Caco-2 (cell line): ENCODE measurements around the gene CAMKK1. TPM values are rescaled to one million over a fixed set of nuclear protein-coding genes. Genes with fewer than 3 reads are reported as not detected.

Source experiments
- BruUV-seq: library from RNA; stranded (reverse); fragments of 400-500 nt; replicated peaks from 2 replicates; lab custom pipeline; 2021; lab: Mats Ljungman, UMichigan
- CTCF ChIA-PET: fragments of 300-600 bp; sonication (Branson Sonifier 250); formaldehyde crosslinking; loops from one replicate; lab custom pipeline; 2022; ENCODE audit warnings: antibody characterized with exemption; lab: Charles Lee
- POLR2A ChIA-PET: fragments of 300-600 bp; sonication (Branson Sonifier 250); formaldehyde crosslinking; loops from one replicate; lab custom pipeline; 2022; ENCODE audit warnings: antibody characterized with exemption; lab: Charles Lee
- DNase-seq, 2 experiments: peaks; one replicate each; pipeline versions ENCODE4 v3.0.0 to v3.0.0-alpha.2; 2020 to 2022
- H3K27me3 ChIP-seq: replicated peaks from 2 replicates; pipeline ENCODE4 v1.6.0; 2011; ENCODE audit warnings: low read length; ENCODE audit not compliant: control insufficient read depth, insufficient read depth
- H3K36me3 ChIP-seq: 2 replicates; pipeline ENCODE4 v1.5.1; 2011; ENCODE audit warnings: low read length; ENCODE audit not compliant: control insufficient read depth, insufficient read depth
- H3K4me1 ChIP-seq: fragments of 250-450 bp; sonication (Bioruptor Pico); 2 replicates; pipeline ENCODE4 v1.5.1; 2020; ENCODE audit warnings: mild to moderate bottlenecking
- H3K4me3 ChIP-seq: 2 replicates; pipeline ENCODE4 v1.5.1; 2011; ENCODE audit warnings: low read depth, mild to moderate bottlenecking, control low read depth, low read length
- H3K9me3 ChIP-seq: fragments of 250-450 bp; sonication (Bioruptor Pico); 2 replicates; pipeline ENCODE4 v1.5.1; 2020; ENCODE audit warnings: mild to moderate bottlenecking, moderate library complexity
- H3K27ac Mint-ChIP-seq: one replicate; pipeline ENCODE4 v1.8.0; 2022; ENCODE audit warnings: mixed read lengths; ENCODE audit not compliant: unreplicated experiment
- H3K27me3 Mint-ChIP-seq: one replicate; pipeline ENCODE4 v1.8.0; 2022; ENCODE audit warnings: mixed read lengths; ENCODE audit not compliant: insufficient read depth, unreplicated experiment
- H3K36me3 Mint-ChIP-seq: one replicate; pipeline ENCODE4 v1.8.0; 2022; ENCODE audit warnings: mild to moderate bottlenecking, mixed read lengths; ENCODE audit not compliant: insufficient read depth, unreplicated experiment
- H3K4me1 Mint-ChIP-seq: one replicate; pipeline ENCODE4 v1.8.0; 2022; ENCODE audit warnings: low read depth, mixed read lengths; ENCODE audit not compliant: unreplicated experiment
- H3K4me3 Mint-ChIP-seq: one replicate; pipeline ENCODE4 v1.8.0; 2022; ENCODE audit warnings: mild to moderate bottlenecking, moderate library complexity, mixed read lengths; ENCODE audit not compliant: unreplicated experiment
- H3K9me3 Mint-ChIP-seq: one replicate; pipeline ENCODE4 v1.8.0; 2022; ENCODE audit warnings: mixed read lengths; ENCODE audit not compliant: unreplicated experiment
- CTCF ChIP-seq, 2 experiments: fragments of 200-600 bp in 1 of 2; IDR thresholded peaks; 1 replicate in 1 of 2; 2 replicates in 1 of 2; pipeline versions ENCODE4 v1.5.1 to v1.8.0; 2011 to 2022; ENCODE audit warnings: antibody characterized with exemption in 1 of 2, control low read depth in 1 of 2, inconsistent platforms in 1 of 2, low read depth in 1 of 2, low read length in 1 of 2, mild to moderate bottlenecking in 1 of 2, moderate library complexity in 1 of 2; ENCODE audit not compliant: insufficient read depth in 1 of 2, severe bottlenecking in 1 of 2, unreplicated experiment in 1 of 2
- intact Hi-C: fragments of 100-400 bp; cut with micrococcal nuclease; formaldehyde crosslinking; loops from one replicate; pipeline ENCODE4 v1.10.0; 2022; ENCODE audit not compliant: unreplicated experiment
- total RNA-seq: library from RNA; stranded (reverse); gene quantifications from 2 replicates; pipeline ENCODE4 v1.2.3, GENCODE V29; 2022

The CAMKK1 gene
- total RNA-seq, 1 experiment from 2014 or later = 1.9 TPM

GRCh38 chr17:3875317-3875716 is 17.5 kb downstream of the CAMKK1 start:
- no peak for TF ChIP-seq CTCF (IDR thresholded peaks at IDR 0.05; ENCODE audit: insufficient read depth in 1 of 2, low read depth in 1 of 2, low read length in 1 of 2, severe bottlenecking in 1 of 2, unreplicated experiment in 1 of 2)
- H3K27me3 ChIP-seq = no peaks in the 10 kb centered on the region
- H3K4me1 ChIP-seq = no peaks in the 10 kb centered on the region
- H3K9me3 ChIP-seq = no peaks in the 10 kb centered on the region
- no TSS peak for BruUV-seq
- H3K4me3 Mint-ChIP-seq = no peak overlapping the region
- no peaks in the 10 kb centered on the region for H3K4me1 Mint-ChIP-seq
- H3K36me3 Mint-ChIP-seq = no peaks in the 10 kb centered on the region
- CTCF ChIA-PET = no interaction called here
- H3K9me3 Mint-ChIP-seq = no peaks in the 10 kb centered on the region
- no peaks in the 10 kb centered on the region for H3K36me3 ChIP-seq
- DNase-seq = no peak
- H3K4me3 ChIP-seq = no peak overlapping the region
- POLR2A ChIA-PET = no interaction called here
- H3K27me3 Mint-ChIP-seq = no peaks in the 10 kb centered on the region
- H3K27ac Mint-ChIP-seq = no peak overlapping the region
- intact Hi-C loops = no loop called here

GRCh38 chr17:3873862-3874261 is 19.0 kb downstream of the CAMKK1 start:
- H3K4me3 Mint-ChIP-seq = no peak overlapping the region
- no peaks in the 10 kb centered on the region for H3K27me3 Mint-ChIP-seq
- ChIA-PET CTCF (no interaction called here), POLR2A (no interaction called here)
- no peaks in the 10 kb centered on the region for H3K36me3 ChIP-seq
- intact Hi-C loops = no loop called here
- no peaks in the 10 kb centered on the region for H3K4me1 ChIP-seq
- no peak overlapping the region for H3K4me3 ChIP-seq
- no peak for DNase-seq
- no peak overlapping the region for H3K27ac Mint-ChIP-seq
- no peaks in the 10 kb centered on the region for H3K4me1 Mint-ChIP-seq
- H3K9me3 ChIP-seq = no peaks in the 10 kb centered on the region
- no peaks in the 10 kb centered on the region for H3K9me3 Mint-ChIP-seq
- BruUV-seq = no TSS peak
- H3K27me3 ChIP-seq = no peaks in the 10 kb centered on the region
- H3K36me3 Mint-ChIP-seq = no peaks in the 10 kb centered on the region
- TF ChIP-seq CTCF (IDR thresholded peaks at IDR 0.05; ENCODE audit: insufficient read depth in 1 of 2, low read depth in 1 of 2, low read length in 1 of 2, severe bottlenecking in 1 of 2, unreplicated experiment in 1 of 2) = no peak

- CTCF ChIA-PET = no interaction called here
- intact Hi-C loops = no loop called here
- TF ChIP-seq CTCF (IDR thresholded peaks at IDR 0.05; ENCODE audit: insufficient read depth in 1 of 2, low read depth in 1 of 2, low read length in 1 of 2, severe bottlenecking in 1 of 2, unreplicated experiment in 1 of 2) = no peak
- POLR2A ChIA-PET = no interaction called here
- Histone ChIP-seq H3K27me3 (no peaks in the 10 kb centered on the region), H3K4me1 (no peaks in the 10 kb centered on the region), H3K9me3 (no peaks in the 10 kb centered on the region), H3K4me3 (no peak overlapping the region), H3K36me3 (no peaks in the 10 kb centered on the region)
- H3K4me1 Mint-ChIP-seq = no peaks in the 10 kb centered on the region
- no peak overlapping the region for H3K27ac Mint-ChIP-seq
- H3K9me3 Mint-ChIP-seq = no peaks in the 10 kb centered on the region
- no peak for DNase-seq
- BruUV-seq = no TSS peak
- H3K36me3 Mint-ChIP-seq = no peaks in the 10 kb centered on the region
- no peak overlapping the region for H3K4me3 Mint-ChIP-seq
- no peaks in the 10 kb centered on the region for H3K27me3 Mint-ChIP-seq
Measured at GRCh38 chr17:3870871-3871306, 22.0 kb downstream of the CAMKK1 start.
